B cell (primary cell): ENCODE results near the gene CDKAL1. TPM values are rescaled to one million over a fixed set of nuclear protein-coding genes. Genes with fewer than 3 reads are reported as not detected.

Source experiments
- ATAC-seq: fragments of 200-7000 bp; cut with Tn5 transposase; one replicate; pipeline ENCODE4 v1.10.0; 2021; ENCODE audit warnings: low read depth, mild to moderate bottlenecking, moderate number of reproducible peaks, moderate library complexity
- CTCF ChIA-PET: fragments of 350-600 bp; sonication (Branson Sonifier 250); formaldehyde crosslinking; loops from one replicate; lab custom pipeline; 2021; ENCODE audit warnings: antibody characterized with exemption, inconsistent platforms; lab: Charles Lee
- POLR2A ChIA-PET: fragments of 350-600 bp; sonication (Branson Sonifier 250); formaldehyde crosslinking; loops from one replicate; lab custom pipeline; 2021; ENCODE audit warnings: antibody characterized with exemption; lab: Charles Lee
- DNase-seq: peaks from one replicate; pipeline ENCODE4 v3.0.0; 2013
- H2AFZ ChIP-seq: 2 replicates; pipeline ENCODE4 v1.6.1; 2012; ENCODE audit warnings: mild to moderate bottlenecking, low read depth, low read length; ENCODE audit not compliant: insufficient read depth, poor library complexity, severe bottlenecking
- H3K27ac ChIP-seq, 2 donors: 1 replicate in 1 of 2; 2 replicates in 1 of 2; pipeline ENCODE4 v1.5.1; 2012 to 2013; ENCODE audit warnings: low read length in 2 of 2, mild to moderate bottlenecking in 2 of 2, moderate library complexity in 1 of 2
- H3K27me3 ChIP-seq, 4 experiments: fragments of 200-600 bp in 1 of 4; sonication (generic) in 1 of 4; replicated peaks in 1 of 4; 1 replicate in 2 of 4; 2 replicates in 2 of 4; pipeline versions ENCODE4 v1.6.1 to v1.7.0; 2013 to 2016; ENCODE audit warnings: low read length in 3 of 4, mild to moderate bottlenecking in 2 of 4, mixed read lengths in 1 of 4, moderate library complexity in 1 of 4; ENCODE audit not compliant: insufficient read depth in 4 of 4, control insufficient read depth in 3 of 4; ENCODE audit errors: control extremely low read depth in 1 of 4
- H3K36me3 ChIP-seq, 2 experiments: replicated peaks in 1 of 2; 1 replicate in 1 of 2; 2 replicates in 1 of 2; pipeline versions ENCODE4 v1.6.1 to v1.7.1; 2013; ENCODE audit warnings: low read length in 1 of 2; ENCODE audit not compliant: insufficient read depth in 2 of 2, control insufficient read depth in 1 of 2; ENCODE audit errors: control extremely low read depth in 1 of 2, extremely low read depth in 1 of 2
- H3K4me1 ChIP-seq, 2 donors: fragments of 200-600 bp in 1 of 2; sonication (generic) in 1 of 2; 1 replicate in 1 of 2; 2 replicates in 1 of 2; pipeline versions ENCODE4 v1.5.1 to v1.6.1; 2013 to 2017; ENCODE audit warnings: low read length in 2 of 2; ENCODE audit not compliant: control insufficient read depth in 2 of 2, insufficient read depth in 2 of 2
- H3K4me2 ChIP-seq: replicated peaks from 2 replicates; pipeline ENCODE3; 2012; ENCODE audit warnings: mild to moderate bottlenecking, low read depth, low read length; ENCODE audit not compliant: poor library complexity, severe bottlenecking
- H3K4me3 ChIP-seq, 5 experiments: fragments of 200-600 bp in 1 of 5; sonication (generic) in 1 of 5; 1 replicate in 3 of 5; 2 replicates in 2 of 5; pipeline versions ENCODE4 v1.5.1 to v1.7.0; 2011 to 2016; ENCODE audit warnings: low read length in 4 of 5, mild to moderate bottlenecking in 4 of 5, low read depth in 2 of 5, control low read depth in 1 of 5, moderate library complexity in 1 of 5; ENCODE audit not compliant: insufficient read depth in 1 of 5; ENCODE audit errors: control extremely low read depth in 1 of 5, extremely low read depth in 1 of 5
- H3K79me2 ChIP-seq: fragments of 200-600 bp; sonication (generic); one replicate; pipeline ENCODE4 v1.6.0; 2016; ENCODE audit warnings: low read length; ENCODE audit not compliant: control insufficient read depth, insufficient read depth
- H3K9ac ChIP-seq: fragments of 200-600 bp; sonication (generic); 2 replicates; pipeline ENCODE4 v1.6.1; 2017; ENCODE audit warnings: mild to moderate bottlenecking, low read length, moderate library complexity
- H3K9me3 ChIP-seq, 3 donors: one replicate each; pipeline versions ENCODE4 v1.6.1 to v1.7.1; 2013; ENCODE audit warnings: low read length in 2 of 3; ENCODE audit not compliant: control insufficient read depth in 2 of 3, insufficient read depth in 1 of 3; ENCODE audit errors: control extremely low read depth in 1 of 3
- H4K20me1 ChIP-seq: 2 replicates; pipeline ENCODE4 v1.6.0; 2012; ENCODE audit warnings: mild to moderate bottlenecking, low read length; ENCODE audit not compliant: insufficient read depth, control insufficient read depth, poor library complexity, severe bottlenecking
- H3K27ac Mint-ChIP-seq: one replicate; pipeline ENCODE4 v1.8.0; 2021; ENCODE audit warnings: mixed read lengths
- H3K27me3 Mint-ChIP-seq: one replicate; pipeline ENCODE4 v1.8.0; 2021; ENCODE audit warnings: mixed read lengths
- H3K4me1 Mint-ChIP-seq: one replicate; pipeline ENCODE4 v1.8.0; 2021; ENCODE audit warnings: mixed read lengths
- H3K4me3 Mint-ChIP-seq: one replicate; pipeline ENCODE4 v1.8.0; 2021; ENCODE audit warnings: mixed read lengths
- H3K9me3 Mint-ChIP-seq: one replicate; pipeline ENCODE4 v1.8.0; 2022; ENCODE audit warnings: mixed read lengths; ENCODE audit not compliant: insufficient read depth
- EZH2 ChIP-seq: IDR thresholded peaks from 2 replicates; pipeline ENCODE4 v1.6.1; 2012; ENCODE audit warnings: borderline replicate concordance, low read depth, mild to moderate bottlenecking, moderate library complexity, low read length; ENCODE audit not compliant: insufficient read depth, poor library complexity, severe bottlenecking
- WGBS: methylation state at CpG from one replicate; pipeline ENCODE4 v1.1.5; 2013; ENCODE audit warnings: missing lambda C conversion rate; ENCODE audit not compliant: insufficient coverage; 5-methylcytosine and 5-hydroxymethylcytosine counted together
- intact Hi-C: fragments of 100-400 bp; cut with micrococcal nuclease; formaldehyde crosslinking; loops from one replicate; pipeline ENCODE4 v1.10.0; 2022
- polyA plus RNA-seq: library from polyadenylated mRNA; depleted of rRNA; stranded (reverse); fragments of >200 nt; gene quantifications from 2 replicates; pipeline ENCODE4 v1.2.3, GENCODE V29; 2012
- total RNA-seq, 2 donors: library from RNA; stranded (reverse); fragments of 120-200 nt in 1 of 2; gene quantifications; 1 replicate in 1 of 2; 2 replicates in 1 of 2; pipeline versions ENCODE4 v1.2.3 to v1.2.4, GENCODE V29; 2013 to 2022
- TF ChIP-seq, protein P1 (sequence below): fragments of 200-600 bp; IDR thresholded peaks from one replicate; pipeline ENCODE4 v1.8.0; 2022; ENCODE audit warnings: antibody characterized with exemption, mild to moderate bottlenecking

The CDKAL1 gene
- total and polyA plus RNA-seq, 2 donors (not counting 1 experiment from before 2014, with no cell fraction given), result 6.1 to 33.3 TPM

DNA sequence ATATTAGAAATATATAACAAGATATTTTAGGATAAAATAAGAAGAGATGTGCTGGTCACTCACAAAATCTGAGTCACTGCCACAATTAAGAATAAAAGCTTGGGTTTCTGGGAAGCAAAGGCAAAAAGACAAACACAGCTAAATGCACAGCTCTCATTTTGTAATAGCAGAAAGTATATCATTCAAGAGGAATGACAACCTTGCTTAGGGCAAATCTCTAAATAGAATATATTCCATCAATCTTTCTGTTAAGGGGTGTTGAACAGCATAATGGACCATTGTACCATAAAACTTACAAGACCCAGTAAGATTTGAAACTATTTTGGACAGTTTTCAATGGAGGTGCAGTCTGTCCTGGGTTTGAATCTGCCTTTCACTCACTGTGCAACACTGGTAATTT, 594.3 kb downstream of the CDKAL1 start:
- DNase-seq (no peak), ATAC-seq (no peak)
- intact Hi-C loops, result no loop called here
- H3K9me3 ChIP-seq, result no peaks in the 10 kb centered on the region
- H3K9ac ChIP-seq, result no peak overlapping the region
- no peaks in the 10 kb centered on the region for H3K79me2 ChIP-seq
- no peak overlapping the region for H3K27ac ChIP-seq
- no peak overlapping the region for H2AFZ ChIP-seq
- Mint-ChIP-seq H3K9me3 (no peaks in the 10 kb centered on the region), H3K27me3 (no peaks in the 10 kb centered on the region), H3K4me1 (peaks cover 8% of the 10 kb centered on the region), H3K4me3 (no peak overlapping the region), H3K27ac (no peak overlapping the region)
- peaks cover 0 to 2% of the 10 kb centered on the region in 2 experiments for H3K36me3 ChIP-seq
- no peaks in the 10 kb centered on the region for H4K20me1 ChIP-seq
- H3K4me2 ChIP-seq, result no peak overlapping the region
- no peak overlapping the region for H3K4me3 ChIP-seq
- ChIA-PET POLR2A (no interaction called here), CTCF (no interaction called here)
- no peak for TF ChIP-seq EZH2
- peaks cover 4 to 5% of the 10 kb centered on the region in 2 donors for H3K4me1 ChIP-seq
- no peaks in the 10 kb centered on the region for H3K27me3 ChIP-seq

DNA sequence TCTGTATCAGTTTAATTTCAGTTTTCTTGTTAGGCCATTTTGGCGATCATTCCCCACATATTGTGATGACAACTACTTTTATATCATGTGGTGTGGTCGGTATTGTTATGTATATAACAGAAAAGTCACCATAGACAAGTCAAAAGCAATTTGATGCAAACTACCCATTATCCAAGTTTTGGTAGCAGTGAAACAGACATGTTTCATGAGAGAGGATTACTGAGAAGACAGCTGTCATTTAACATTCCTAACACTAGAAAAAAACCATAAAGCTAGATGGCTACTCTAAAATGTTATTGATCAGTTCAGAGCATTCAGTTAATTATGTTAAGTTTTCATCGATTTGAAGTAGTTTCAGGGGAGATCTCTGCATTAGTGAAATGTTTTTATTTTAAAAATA, 597.1 kb downstream of the CDKAL1 start:
- DNase-seq, result no peak
- ChIA-PET POLR2A (no interaction called here), CTCF (interaction anchor here (0.8 kb wide), 1 partner anchor 13 kb away, joined by 4 read pairs; no protein-coding TSS in a partner anchor)
- no peak for ATAC-seq
- H3K79me2 ChIP-seq, result no peaks in the 10 kb centered on the region
- H2AFZ ChIP-seq, result no peak overlapping the region
- no peak for TF ChIP-seq EZH2
- TF ChIP-seq, protein P1, sequence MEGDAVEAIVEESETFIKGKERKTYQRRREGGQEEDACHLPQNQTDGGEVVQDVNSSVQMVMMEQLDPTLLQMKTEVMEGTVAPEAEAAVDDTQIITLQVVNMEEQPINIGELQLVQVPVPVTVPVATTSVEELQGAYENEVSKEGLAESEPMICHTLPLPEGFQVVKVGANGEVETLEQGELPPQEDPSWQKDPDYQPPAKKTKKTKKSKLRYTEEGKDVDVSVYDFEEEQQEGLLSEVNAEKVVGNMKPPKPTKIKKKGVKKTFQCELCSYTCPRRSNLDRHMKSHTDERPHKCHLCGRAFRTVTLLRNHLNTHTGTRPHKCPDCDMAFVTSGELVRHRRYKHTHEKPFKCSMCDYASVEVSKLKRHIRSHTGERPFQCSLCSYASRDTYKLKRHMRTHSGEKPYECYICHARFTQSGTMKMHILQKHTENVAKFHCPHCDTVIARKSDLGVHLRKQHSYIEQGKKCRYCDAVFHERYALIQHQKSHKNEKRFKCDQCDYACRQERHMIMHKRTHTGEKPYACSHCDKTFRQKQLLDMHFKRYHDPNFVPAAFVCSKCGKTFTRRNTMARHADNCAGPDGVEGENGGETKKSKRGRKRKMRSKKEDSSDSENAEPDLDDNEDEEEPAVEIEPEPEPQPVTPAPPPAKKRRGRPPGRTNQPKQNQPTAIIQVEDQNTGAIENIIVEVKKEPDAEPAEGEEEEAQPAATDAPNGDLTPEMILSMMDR, result no peak
- Mint-ChIP-seq H3K4me3 (no peak overlapping the region), H3K9me3 (no peaks in the 10 kb centered on the region), H3K4me1 (peaks cover 8% of the 10 kb centered on the region), H3K27ac (no peak overlapping the region), H3K27me3 (no peaks in the 10 kb centered on the region)
- H3K4me1 ChIP-seq, result peaks cover 4 to 5% of the 10 kb centered on the region in 2 donors
- no peaks in the 10 kb centered on the region for H3K27me3 ChIP-seq
- no CpG with 5 or more reads among the region's 3 CpGs for WGBS
- no peak overlapping the region for H3K4me2 ChIP-seq
- intact Hi-C loops, result no loop called here
- no peak overlapping the region for H3K4me3 ChIP-seq
- H3K27ac ChIP-seq, result no peak overlapping the region
- no peaks in the 10 kb centered on the region for H3K36me3 ChIP-seq
- H4K20me1 ChIP-seq, result no peaks in the 10 kb centered on the region
- no peak overlapping the region for H3K9ac ChIP-seq
- H3K9me3 ChIP-seq, result no peaks in the 10 kb centered on the region
